BE2C (cell line): ENCODE results near the gene GJB1.

Source experiments
- DNase-seq: peaks from one replicate; pipeline ENCODE4 v3.0.0-alpha.2; 2020
- H3K27me3 ChIP-seq: fragments of 250-450 bp; sonication (Bioruptor Pico); 2 replicates; pipeline ENCODE4 v1.5.1; 2020; ENCODE audit warnings: mild to moderate bottlenecking
- H3K36me3 ChIP-seq: fragments of 250-450 bp; sonication (Bioruptor Pico); 2 replicates; pipeline ENCODE4 v1.5.1; 2020; ENCODE audit warnings: mild to moderate bottlenecking
- H3K4me1 ChIP-seq: fragments of 250-450 bp; sonication (Bioruptor Pico); 2 replicates; pipeline ENCODE4 v1.5.1; 2020
- H3K4me3 ChIP-seq: 2 replicates; pipeline ENCODE4 v1.5.1; 2011; ENCODE audit warnings: low read depth, low read length
- H3K9me3 ChIP-seq: fragments of 250-450 bp; sonication (Bioruptor Pico); 2 replicates; pipeline ENCODE4 v1.5.1; 2020
- TF ChIP-seq, protein P1 (sequence below): IDR thresholded peaks from 2 replicates; pipeline ENCODE4 v1.5.1; 2012; ENCODE audit warnings: mild to moderate bottlenecking, low read depth, low read length

Gene GJB1

DNA sequence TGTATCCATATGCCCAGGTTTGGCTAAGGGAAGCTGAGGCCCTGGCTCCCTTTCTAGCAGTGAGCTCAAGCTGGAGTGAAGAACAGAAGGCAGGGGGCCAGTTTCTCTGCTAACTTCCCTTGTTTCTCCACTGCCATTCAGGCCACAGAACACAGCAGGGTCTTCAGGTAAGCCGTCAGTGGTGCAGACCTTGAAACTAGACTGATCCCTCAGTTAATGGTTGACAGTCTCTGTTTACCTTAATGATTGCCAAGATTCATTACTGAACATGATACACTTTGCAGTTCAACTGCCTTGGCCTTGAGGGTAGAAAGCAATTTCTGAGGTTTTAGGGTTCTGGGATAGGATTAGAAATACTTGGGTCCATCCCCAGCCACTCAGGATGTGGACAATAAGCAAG lies 8.9 kb upstream of the GJB1 start:
- no peaks in the 10 kb centered on the region for H3K4me1 ChIP-seq
- no peak for DNase-seq
- H3K36me3 ChIP-seq: no peaks in the 10 kb centered on the region
- H3K4me3 ChIP-seq: no peak overlapping the region
- no peaks in the 10 kb centered on the region for H3K9me3 ChIP-seq
- no peaks in the 10 kb centered on the region for H3K27me3 ChIP-seq
- TF ChIP-seq, protein P1, sequence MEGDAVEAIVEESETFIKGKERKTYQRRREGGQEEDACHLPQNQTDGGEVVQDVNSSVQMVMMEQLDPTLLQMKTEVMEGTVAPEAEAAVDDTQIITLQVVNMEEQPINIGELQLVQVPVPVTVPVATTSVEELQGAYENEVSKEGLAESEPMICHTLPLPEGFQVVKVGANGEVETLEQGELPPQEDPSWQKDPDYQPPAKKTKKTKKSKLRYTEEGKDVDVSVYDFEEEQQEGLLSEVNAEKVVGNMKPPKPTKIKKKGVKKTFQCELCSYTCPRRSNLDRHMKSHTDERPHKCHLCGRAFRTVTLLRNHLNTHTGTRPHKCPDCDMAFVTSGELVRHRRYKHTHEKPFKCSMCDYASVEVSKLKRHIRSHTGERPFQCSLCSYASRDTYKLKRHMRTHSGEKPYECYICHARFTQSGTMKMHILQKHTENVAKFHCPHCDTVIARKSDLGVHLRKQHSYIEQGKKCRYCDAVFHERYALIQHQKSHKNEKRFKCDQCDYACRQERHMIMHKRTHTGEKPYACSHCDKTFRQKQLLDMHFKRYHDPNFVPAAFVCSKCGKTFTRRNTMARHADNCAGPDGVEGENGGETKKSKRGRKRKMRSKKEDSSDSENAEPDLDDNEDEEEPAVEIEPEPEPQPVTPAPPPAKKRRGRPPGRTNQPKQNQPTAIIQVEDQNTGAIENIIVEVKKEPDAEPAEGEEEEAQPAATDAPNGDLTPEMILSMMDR: no peak

DNA sequence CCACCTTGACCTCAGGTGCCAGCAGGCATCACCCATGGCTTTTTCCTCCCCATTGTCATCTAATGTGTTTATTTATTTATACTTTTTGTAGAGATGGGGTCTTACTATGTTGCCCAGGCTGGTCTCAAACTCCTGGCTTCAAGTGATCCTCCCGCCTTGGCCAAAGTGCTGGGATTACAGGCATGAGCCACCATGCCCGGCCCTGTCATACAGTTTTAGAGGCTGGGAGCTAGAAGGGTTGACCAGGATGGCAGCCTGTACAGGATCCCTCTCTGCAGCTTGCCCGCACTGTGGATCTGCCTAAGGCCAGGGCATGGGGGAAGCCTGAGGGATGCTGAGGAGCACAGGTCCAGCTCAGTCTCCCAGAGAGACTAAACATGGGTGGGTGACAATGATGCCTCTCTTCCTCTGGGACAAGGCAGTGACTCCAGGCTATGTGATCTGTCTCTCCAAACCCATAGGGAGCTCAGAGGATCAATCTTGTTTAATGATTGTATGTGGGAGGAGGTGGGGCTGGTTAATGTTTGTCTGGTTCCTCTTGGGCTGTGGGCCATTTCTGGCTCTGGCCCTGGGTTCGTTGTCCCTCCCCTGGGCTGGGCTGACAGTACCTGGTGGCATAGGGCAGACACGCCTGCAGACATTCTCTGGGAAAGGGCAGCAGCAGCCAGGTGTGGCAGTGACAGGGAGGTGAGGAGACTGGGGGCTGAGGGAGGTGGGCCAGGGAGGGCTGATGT lies 8.3 kb upstream of the GJB1 start:
- DNase-seq: no peak
- TF ChIP-seq, protein P1: no peak
- no peak overlapping the region for H3K4me3 ChIP-seq
- H3K4me1 ChIP-seq: no peaks in the 10 kb centered on the region
- no peaks in the 10 kb centered on the region for H3K36me3 ChIP-seq
- H3K9me3 ChIP-seq: no peaks in the 10 kb centered on the region
- H3K27me3 ChIP-seq: no peaks in the 10 kb centered on the region

DNA sequence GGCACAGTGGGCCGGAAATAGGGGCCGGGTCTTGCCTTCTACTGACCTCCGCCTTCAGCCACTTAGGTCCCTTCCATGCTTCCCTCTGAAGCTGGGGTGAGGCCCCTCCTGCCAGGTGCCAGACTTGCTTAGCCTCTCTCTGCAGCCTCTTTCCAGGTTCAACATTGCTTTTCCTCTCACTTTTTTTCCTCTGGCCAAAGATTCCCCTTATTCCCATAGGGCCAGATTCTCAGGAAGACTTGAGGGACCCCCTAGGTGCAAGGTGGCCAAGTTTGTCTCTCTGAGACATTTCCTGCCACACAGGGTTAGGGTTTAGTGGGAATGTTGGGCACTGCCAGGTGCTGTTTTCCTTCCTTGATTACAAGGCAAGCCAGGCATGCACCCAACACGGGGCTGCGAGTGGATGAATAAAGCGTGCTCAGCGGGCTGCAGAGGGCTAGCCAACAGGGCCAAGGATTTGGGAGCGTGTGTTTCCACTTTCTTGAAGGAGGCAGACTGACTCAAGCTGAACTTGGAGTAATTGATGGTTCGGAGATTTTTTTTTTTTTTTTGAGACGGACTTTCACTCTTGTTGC lies 7.6 kb upstream of the GJB1 start:
- H3K36me3 ChIP-seq: no peaks in the 10 kb centered on the region
- no peaks in the 10 kb centered on the region for H3K27me3 ChIP-seq
- H3K4me3 ChIP-seq: no peak overlapping the region
- TF ChIP-seq, protein P1: no peak
- H3K9me3 ChIP-seq: no peaks in the 10 kb centered on the region
- no peaks in the 10 kb centered on the region for H3K4me1 ChIP-seq
- no peak for DNase-seq

DNA sequence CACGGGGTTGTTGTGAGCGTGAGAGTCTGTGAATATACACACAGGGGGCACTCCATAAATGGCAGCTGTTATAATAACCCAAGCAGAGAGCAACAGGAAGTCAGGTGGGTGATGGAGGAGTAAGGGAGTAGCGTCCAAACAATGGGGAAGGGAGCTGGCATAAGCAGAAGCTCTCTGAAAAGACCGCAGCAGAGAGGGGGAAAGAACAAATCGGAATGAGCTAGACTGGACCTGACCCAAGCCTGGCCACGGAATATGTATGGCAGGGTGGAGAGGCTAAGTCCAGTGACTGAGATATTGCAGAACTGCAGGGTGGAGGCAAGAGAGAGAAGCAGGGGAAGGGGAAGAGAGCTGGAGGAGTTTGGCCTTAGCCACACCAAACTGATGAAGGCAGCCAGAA lies 6.5 kb upstream of the GJB1 start:
- TF ChIP-seq, protein P1: no peak
- no peaks in the 10 kb centered on the region for H3K27me3 ChIP-seq
- H3K4me3 ChIP-seq: no peak overlapping the region
- H3K4me1 ChIP-seq: no peaks in the 10 kb centered on the region
- H3K36me3 ChIP-seq: no peaks in the 10 kb centered on the region
- DNase-seq: no peak
- no peaks in the 10 kb centered on the region for H3K9me3 ChIP-seq

DNA sequence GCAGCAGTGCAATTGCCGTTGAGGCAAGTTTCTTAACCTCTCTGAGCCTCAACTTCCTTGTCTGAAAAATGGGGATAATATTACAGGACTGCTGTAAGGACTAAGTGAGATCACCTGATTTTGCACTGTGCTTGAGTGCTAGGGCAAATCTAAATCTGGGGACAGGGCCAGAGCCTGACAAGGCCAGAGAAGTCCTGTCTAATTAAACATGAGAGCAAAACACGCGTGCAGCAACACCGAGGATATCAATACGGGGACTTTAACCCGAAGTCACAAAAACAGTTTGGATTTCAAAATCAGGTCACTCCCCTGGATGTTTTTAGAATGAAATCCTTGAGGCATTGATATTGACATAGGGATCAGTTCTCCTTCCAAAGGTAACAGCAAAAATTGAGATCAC lies 5.7 kb upstream of the GJB1 start:
- Histone ChIP-seq H3K9me3 (no peaks in the 10 kb centered on the region), H3K4me1 (no peaks in the 10 kb centered on the region), H3K4me3 (no peak overlapping the region), H3K27me3 (no peaks in the 10 kb centered on the region), H3K36me3 (no peaks in the 10 kb centered on the region)
- TF ChIP-seq, protein P1: no peak
- no peak for DNase-seq

DNA sequence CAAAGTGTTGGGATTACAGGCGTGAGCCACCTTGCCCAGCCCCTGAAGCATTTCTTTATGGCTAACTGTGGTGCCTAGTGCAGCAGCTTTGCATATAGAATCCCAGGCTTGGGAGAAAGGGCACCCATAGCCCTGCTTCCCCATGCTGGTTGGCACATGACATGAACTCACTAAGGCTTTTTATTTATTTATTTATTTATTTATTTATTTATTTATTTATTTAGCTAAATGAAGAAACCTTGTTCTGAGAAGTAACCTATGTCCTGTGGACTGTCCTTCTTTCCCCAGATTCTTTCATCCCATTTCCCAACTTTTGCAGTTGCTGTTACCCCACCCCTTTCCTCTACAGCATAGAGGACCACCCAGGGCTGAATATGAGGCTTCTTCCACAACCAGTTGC lies 1.9 kb upstream of the GJB1 start:
- Histone ChIP-seq H3K36me3 (no peaks in the 10 kb centered on the region), H3K9me3 (no peaks in the 10 kb centered on the region), H3K4me3 (no peak overlapping the region), H3K4me1 (no peaks in the 10 kb centered on the region), H3K27me3 (no peaks in the 10 kb centered on the region)
- no peak for DNase-seq
- TF ChIP-seq, protein P1: no peak
